Breast epithelium (tissue), 3 donors: ENCODE data around the gene PDE4D.

Experiments used
- POLR2A ChIP-seq: fragments of 450-650 bp; IDR thresholded peaks from one replicate; pipeline ENCODE4 v1.6.1; 2016; ENCODE audit warnings: antibody characterized with exemption, mild to moderate bottlenecking, moderate library complexity
- POLR2AphosphoS5 ChIP-seq, 3 donors: sonication (generic); formaldehyde crosslinking; IDR thresholded peaks; one replicate each; pipeline ENCODE4 v1.6.1; 2017; ENCODE audit warnings: antibody characterized with exemption in 3 of 3
- TF ChIP-seq, protein P1 (sequence below), 3 donors: fragments of 450-650 bp; IDR thresholded peaks; one replicate each; pipeline ENCODE4 v1.5.1; 2016 to 2017; ENCODE audit warnings: antibody characterized with exemption in 3 of 3, mild to moderate bottlenecking in 3 of 3, moderate library complexity in 3 of 3

DNA sequence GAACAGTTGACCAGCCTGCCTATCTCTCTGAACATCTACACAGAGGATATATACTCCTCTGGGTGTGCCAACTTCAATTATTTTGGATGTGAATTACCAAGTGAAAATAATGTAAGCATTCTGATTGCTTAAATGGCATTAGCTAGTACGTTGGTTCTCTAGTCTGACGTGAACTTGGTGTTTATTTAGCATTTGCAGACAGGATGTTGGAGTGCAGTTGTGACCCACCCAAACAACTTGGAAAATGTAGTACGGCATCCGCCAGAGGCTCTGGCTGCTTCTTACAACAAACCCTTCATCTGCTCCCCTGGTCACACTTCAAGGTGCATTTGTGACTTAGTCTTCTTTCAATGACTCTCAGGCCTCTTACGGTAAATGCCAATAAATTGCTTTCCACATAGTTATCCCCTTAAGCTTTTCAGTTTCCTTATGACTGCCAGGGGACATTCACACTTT lies 616.6 kb downstream of the PDE4D start:
- TF ChIP-seq POLR2AphosphoS5 (IDR thresholded peaks at IDR 0.05) (no peak), POLR2A (no peak)
- TF ChIP-seq, protein P1, sequence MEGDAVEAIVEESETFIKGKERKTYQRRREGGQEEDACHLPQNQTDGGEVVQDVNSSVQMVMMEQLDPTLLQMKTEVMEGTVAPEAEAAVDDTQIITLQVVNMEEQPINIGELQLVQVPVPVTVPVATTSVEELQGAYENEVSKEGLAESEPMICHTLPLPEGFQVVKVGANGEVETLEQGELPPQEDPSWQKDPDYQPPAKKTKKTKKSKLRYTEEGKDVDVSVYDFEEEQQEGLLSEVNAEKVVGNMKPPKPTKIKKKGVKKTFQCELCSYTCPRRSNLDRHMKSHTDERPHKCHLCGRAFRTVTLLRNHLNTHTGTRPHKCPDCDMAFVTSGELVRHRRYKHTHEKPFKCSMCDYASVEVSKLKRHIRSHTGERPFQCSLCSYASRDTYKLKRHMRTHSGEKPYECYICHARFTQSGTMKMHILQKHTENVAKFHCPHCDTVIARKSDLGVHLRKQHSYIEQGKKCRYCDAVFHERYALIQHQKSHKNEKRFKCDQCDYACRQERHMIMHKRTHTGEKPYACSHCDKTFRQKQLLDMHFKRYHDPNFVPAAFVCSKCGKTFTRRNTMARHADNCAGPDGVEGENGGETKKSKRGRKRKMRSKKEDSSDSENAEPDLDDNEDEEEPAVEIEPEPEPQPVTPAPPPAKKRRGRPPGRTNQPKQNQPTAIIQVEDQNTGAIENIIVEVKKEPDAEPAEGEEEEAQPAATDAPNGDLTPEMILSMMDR (IDR thresholded peaks at IDR 0.05): no peak
